ENCODE measurements around the gene AGO3.

DNA sequence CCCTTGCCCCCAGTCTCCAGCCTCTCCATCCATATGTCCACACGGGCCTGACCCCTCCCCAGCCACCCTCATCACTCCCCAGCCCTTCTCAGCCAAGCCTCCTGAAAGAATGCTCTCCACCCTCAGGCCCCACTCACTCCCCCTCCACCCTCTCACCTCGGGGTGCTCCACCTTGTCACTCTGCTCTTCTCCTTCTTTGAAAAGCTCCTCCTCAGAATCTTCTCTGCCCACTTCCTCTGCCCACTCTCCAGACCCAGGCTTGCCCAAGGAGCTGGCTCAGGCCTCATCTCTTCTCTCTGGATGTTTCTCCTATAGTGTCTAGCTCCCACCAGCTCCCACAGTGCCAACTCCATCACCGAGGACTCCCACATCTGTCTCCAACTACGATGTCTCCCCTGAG lies 180.2 kb downstream of the AGO3 start:
- TF ChIP-seq, protein P1, sequence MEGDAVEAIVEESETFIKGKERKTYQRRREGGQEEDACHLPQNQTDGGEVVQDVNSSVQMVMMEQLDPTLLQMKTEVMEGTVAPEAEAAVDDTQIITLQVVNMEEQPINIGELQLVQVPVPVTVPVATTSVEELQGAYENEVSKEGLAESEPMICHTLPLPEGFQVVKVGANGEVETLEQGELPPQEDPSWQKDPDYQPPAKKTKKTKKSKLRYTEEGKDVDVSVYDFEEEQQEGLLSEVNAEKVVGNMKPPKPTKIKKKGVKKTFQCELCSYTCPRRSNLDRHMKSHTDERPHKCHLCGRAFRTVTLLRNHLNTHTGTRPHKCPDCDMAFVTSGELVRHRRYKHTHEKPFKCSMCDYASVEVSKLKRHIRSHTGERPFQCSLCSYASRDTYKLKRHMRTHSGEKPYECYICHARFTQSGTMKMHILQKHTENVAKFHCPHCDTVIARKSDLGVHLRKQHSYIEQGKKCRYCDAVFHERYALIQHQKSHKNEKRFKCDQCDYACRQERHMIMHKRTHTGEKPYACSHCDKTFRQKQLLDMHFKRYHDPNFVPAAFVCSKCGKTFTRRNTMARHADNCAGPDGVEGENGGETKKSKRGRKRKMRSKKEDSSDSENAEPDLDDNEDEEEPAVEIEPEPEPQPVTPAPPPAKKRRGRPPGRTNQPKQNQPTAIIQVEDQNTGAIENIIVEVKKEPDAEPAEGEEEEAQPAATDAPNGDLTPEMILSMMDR (IDR thresholded peaks at IDR 0.05) = no peak
- TF ChIP-seq POLR2AphosphoS5 (IDR thresholded peaks at IDR 0.05) = no peak
